Progenitor cell of endocrine pancreas (in vitro differentiated cells): Measurements from ENCODE around the gene ARV1. TPM values are rescaled to one million over a fixed set of nuclear protein-coding genes. Genes with fewer than 3 reads are reported as not detected.

Source experiments
- DNase-seq: peaks from one replicate; pipeline ENCODE4 v3.0.0; 2021; ENCODE audit warnings: low spot score; ENCODE audit not compliant: unreplicated experiment
- H3K27ac Mint-ChIP-seq: 2 replicates; pipeline ENCODE4 v1.8.0; 2021; ENCODE audit warnings: mild to moderate bottlenecking, moderate library complexity, mixed read lengths
- H3K27me3 Mint-ChIP-seq: 2 replicates; pipeline ENCODE4 v1.8.0; 2021; ENCODE audit warnings: mixed read lengths
- H3K36me3 Mint-ChIP-seq: 2 replicates; pipeline ENCODE4 v1.8.0; 2022; ENCODE audit warnings: mixed read lengths; ENCODE audit not compliant: insufficient read depth
- H3K4me1 Mint-ChIP-seq: 2 replicates; pipeline ENCODE4 v1.8.0; 2021; ENCODE audit warnings: low read depth, mixed read lengths
- H3K4me3 Mint-ChIP-seq: 2 replicates; pipeline ENCODE4 v1.8.0; 2021; ENCODE audit warnings: low read depth, mild to moderate bottlenecking, moderate library complexity, mixed read lengths
- H3K9me3 Mint-ChIP-seq: 2 replicates; pipeline ENCODE4 v1.8.0; 2021; ENCODE audit warnings: low read depth, mixed read lengths
- total RNA-seq: library from RNA; stranded (reverse); gene quantifications from 2 replicates; pipeline ENCODE4 v1.2.1, GENCODE V29; 2021
- TF ChIP-seq, protein P1 (sequence below): fragments of 200-600 bp; sonication (generic); IDR thresholded peaks from one replicate; pipeline ENCODE4 v1.5.0; 2021; ENCODE audit warnings: antibody characterized with exemption, mild to moderate bottlenecking; ENCODE audit not compliant: unreplicated experiment

ARV1 gene
- total RNA-seq, 1 donor from 2014 or later: 14.4 TPM

GRCh38 chr1:230948903-230949302 is 30.0 kb upstream of the ARV1 start:
- no peak for DNase-seq

GRCh38 chr1:230950404-230950803 is 28.5 kb upstream of the ARV1 start:
- DNase-seq: no peak
- H3K4me3 Mint-ChIP-seq: no peak overlapping the region
- TF ChIP-seq, protein P1, sequence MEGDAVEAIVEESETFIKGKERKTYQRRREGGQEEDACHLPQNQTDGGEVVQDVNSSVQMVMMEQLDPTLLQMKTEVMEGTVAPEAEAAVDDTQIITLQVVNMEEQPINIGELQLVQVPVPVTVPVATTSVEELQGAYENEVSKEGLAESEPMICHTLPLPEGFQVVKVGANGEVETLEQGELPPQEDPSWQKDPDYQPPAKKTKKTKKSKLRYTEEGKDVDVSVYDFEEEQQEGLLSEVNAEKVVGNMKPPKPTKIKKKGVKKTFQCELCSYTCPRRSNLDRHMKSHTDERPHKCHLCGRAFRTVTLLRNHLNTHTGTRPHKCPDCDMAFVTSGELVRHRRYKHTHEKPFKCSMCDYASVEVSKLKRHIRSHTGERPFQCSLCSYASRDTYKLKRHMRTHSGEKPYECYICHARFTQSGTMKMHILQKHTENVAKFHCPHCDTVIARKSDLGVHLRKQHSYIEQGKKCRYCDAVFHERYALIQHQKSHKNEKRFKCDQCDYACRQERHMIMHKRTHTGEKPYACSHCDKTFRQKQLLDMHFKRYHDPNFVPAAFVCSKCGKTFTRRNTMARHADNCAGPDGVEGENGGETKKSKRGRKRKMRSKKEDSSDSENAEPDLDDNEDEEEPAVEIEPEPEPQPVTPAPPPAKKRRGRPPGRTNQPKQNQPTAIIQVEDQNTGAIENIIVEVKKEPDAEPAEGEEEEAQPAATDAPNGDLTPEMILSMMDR: no peak
- peaks cover 7% of the 10 kb centered on the region for H3K36me3 Mint-ChIP-seq
- H3K4me1 Mint-ChIP-seq: peaks cover 5% of the 10 kb centered on the region
- H3K27me3 Mint-ChIP-seq: no peaks in the 10 kb centered on the region
- H3K27ac Mint-ChIP-seq: no peak overlapping the region
- no peaks in the 10 kb centered on the region for H3K9me3 Mint-ChIP-seq

More at GRCh38 chr1:230948903-230949302, 30.0 kb upstream of the ARV1 start:
- Mint-ChIP-seq H3K36me3 (peaks cover 9% of the 10 kb centered on the region), H3K27ac (peak overlapping the region; percentile 1), H3K4me3 (no peak overlapping the region), H3K4me1 (peaks cover 5% of the 10 kb centered on the region), H3K27me3 (no peaks in the 10 kb centered on the region), H3K9me3 (no peaks in the 10 kb centered on the region)
- TF ChIP-seq, protein P1: no peak

DNA sequence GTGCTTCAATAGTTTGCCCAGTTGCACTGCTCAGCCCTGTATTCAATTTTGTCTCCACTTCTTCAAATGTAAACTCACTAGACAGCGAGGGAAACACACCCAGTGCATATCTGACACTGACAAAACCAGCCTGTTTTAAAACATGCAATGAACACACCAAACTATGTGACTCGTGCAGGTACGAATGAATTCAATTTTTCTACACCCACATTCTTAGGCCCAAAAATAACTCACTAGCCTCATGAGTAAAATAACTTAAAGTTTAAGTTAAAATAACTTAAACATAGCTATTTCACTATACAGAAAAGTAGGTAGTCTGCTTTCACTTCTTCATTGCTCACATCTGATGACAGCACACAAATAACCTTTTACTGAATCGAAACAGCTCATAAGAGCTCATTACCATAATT is 21.3 kb upstream of the ARV1 start:
- no peaks in the 10 kb centered on the region for H3K27me3 Mint-ChIP-seq
- DNase-seq: no peak
- peaks cover 9% of the 10 kb centered on the region for H3K36me3 Mint-ChIP-seq
- H3K9me3 Mint-ChIP-seq: no peaks in the 10 kb centered on the region
- no peak overlapping the region for H3K4me3 Mint-ChIP-seq
- TF ChIP-seq, protein P1: no peak
- no peak overlapping the region for H3K27ac Mint-ChIP-seq
- no peaks in the 10 kb centered on the region for H3K4me1 Mint-ChIP-seq

DNA sequence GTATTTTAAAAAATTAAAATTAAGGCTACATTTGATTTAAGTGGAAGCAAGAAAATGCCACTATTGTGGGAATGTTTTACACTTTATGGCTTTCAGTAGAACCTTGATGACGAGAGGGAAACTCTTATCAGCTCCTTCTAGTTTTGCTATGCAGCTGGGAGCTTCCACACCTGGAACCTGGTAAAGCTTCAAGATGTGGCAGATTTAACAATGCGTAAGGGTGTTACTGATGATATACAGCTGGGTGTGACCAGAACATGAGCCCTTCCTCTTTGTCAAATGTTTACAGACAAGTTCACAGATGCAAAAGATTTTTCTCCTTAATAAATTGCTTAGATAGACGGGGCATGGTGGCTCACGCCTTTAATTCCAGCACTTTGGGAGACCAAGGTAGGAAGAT is 20.5 kb upstream of the ARV1 start:
- TF ChIP-seq, protein P1: no peak
- H3K27ac Mint-ChIP-seq: no peak overlapping the region
- no peaks in the 10 kb centered on the region for H3K27me3 Mint-ChIP-seq

DNA sequence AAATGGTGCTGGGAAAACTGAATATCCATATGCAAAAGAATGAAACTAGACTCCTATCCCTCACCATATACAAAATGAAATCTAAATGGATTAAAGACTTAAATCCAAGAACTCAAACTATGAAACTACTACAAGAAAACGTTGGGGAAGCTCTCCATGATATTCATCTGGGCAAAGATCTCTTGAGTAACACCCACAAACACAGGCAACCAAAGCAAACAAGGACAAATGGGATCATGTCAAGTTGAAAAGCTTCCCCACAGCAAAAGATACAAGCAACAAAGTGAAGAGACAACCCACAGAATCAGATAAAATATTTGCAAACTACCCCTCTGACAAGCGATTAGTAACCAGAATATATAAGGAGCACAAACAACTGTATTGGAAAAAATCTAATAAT is 14.0 kb upstream of the ARV1 start:
- no peak overlapping the region for H3K27ac Mint-ChIP-seq
- H3K4me3 Mint-ChIP-seq: no peak overlapping the region
- TF ChIP-seq, protein P1: no peak
- no peaks in the 10 kb centered on the region for H3K27me3 Mint-ChIP-seq
- peaks cover 5% of the 10 kb centered on the region for H3K9me3 Mint-ChIP-seq
- no peak for DNase-seq
- H3K4me1 Mint-ChIP-seq: peaks cover 14% of the 10 kb centered on the region
- peaks cover 4% of the 10 kb centered on the region for H3K36me3 Mint-ChIP-seq

More for the DNA sequence above, 20.5 kb upstream of the ARV1 start:
- no peak for DNase-seq
- Mint-ChIP-seq H3K4me1 (no peaks in the 10 kb centered on the region), H3K36me3 (peaks cover 9% of the 10 kb centered on the region), H3K4me3 (no peak overlapping the region), H3K9me3 (no peaks in the 10 kb centered on the region)
